Fibroblast of the conjunctiva (primary cell): ENCODE results near the gene BCCIP.

ENCODE experiments used
- DNase-seq: peaks from one replicate; pipeline ENCODE4 v3.0.0-alpha.2; 2010; ENCODE audit warnings: low read depth

The BCCIP gene

DNA sequence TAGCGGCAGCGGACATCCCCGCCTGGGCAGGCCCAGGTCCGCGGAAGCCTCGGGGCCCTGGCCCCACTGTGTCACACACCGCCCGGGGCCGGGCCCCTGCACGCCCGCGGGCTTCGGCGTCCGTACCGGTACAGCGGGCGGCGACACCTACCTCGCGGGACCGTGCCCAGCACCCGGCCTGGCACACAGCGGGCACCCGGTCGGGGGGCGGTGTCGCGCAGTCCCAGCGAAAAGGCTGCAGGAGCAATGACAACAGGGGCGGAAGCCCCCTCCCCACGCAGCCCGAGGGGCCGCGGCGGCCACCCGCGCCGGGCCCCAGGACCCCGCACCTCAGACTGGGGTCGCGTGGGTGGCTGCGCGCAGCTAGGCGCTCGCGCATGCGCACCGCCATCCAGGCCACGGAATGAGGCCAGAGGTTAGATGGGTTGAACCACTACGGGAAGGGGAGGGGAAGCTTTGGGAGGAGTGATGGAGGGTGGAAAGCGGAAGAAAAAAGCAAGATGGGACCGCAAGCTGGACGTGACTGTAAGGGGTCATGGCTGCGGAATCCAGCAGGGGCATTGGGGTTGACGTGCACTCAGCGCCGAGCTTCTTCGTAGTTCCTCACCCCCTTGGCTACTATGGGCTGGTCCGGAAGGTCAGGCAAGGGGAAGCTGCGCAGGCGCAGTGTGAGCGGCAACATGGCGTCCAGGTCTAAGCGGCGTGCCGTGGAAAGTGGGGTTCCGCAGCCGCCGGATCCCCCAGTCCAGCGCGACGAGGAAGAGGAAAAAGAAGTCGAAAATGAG is at the start of gene BCCIP, which contains the start of gene UROS:
Gene BCCIP (plus strand): TSS at position 669 of the 785 bp plus-strand sequence. CDS start 12 bp downstream, at position 681.
Gene UROS (minus strand): TSS at position 381 of the 785 bp plus-strand sequence. CDS start 6,759 bp downstream, outside the sequence.
- DNase-seq = peak; percentile 81

GRCh38 chr10:125773687-125774543 is 49.4 kb upstream of the BCCIP start:
- DNase-seq = no peak

DNA sequence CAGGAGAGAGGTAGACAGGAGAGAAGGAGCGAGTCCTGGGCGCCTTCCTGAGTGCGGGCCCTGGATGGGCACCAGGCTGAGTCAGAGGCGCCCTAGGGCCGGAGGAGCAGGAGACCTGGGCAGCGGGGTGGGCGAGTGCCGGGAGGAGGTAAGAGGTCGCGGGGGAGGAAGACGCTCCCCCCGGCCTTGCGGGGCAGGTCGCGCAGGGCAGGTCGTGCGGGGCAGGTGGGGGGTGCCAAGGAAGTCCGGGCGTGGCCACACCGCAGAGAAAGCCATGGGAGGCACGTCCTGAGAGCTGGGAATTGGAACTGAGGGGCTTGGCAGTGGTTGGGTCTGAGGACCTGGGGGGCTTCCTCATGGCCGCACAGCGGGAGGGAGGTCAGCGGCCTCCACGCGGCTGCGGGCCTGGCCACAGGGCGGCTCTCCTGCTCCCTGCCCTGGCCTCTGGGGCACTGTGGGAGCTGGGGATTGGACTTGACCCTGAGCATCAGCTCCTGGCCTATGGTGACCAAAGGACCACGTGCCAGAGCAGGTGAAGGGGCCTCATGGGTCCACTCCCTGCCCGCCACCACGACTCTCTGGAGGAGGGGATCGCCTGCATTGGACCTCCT is 48.7 kb upstream of the BCCIP start:
- no peak for DNase-seq

DNA sequence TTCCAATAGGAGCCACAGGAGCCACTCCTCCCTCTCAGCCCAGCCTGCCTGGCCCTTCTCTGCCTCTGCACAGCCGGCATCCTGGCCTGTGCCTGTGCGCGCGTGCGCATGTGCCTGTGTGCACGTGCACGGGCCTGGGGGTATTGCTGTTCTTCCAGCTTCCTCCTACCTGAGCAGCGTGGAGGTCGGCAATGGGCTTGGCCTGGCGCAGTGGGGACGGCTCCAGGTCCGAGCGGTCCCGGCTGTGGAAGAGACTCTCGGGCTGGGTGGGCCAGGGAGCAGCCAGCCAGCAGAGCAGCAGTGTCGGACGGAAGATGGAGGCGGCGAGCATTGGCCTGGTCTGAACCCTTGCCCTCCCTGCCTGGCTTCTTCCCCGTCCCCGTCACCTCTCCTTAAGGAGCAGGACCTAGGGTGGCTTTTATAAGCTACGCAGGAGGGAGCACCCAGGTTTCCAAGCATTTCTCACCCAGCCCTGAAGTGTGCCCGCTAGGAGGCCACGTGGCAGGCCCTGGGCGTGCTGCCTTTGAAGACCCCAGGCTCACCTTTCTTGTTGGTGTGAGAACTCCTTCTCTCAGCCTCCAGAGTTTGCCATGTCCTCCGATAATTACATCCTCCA is 47.7 kb upstream of the BCCIP start, which contains the start of gene MMP21:
Gene MMP21 (minus strand): TSS at position 331 of the 616 bp plus-strand sequence. CDS start 0 bp downstream, at position 331.
- no peak for DNase-seq

- DNase-seq = no peak
Measured at GRCh38 chr10:125777806-125778205, 45.5 kb upstream of the BCCIP start.

GRCh38 chr10:125778556-125778955 is 44.8 kb upstream of the BCCIP start:
- DNase-seq = no peak

DNA sequence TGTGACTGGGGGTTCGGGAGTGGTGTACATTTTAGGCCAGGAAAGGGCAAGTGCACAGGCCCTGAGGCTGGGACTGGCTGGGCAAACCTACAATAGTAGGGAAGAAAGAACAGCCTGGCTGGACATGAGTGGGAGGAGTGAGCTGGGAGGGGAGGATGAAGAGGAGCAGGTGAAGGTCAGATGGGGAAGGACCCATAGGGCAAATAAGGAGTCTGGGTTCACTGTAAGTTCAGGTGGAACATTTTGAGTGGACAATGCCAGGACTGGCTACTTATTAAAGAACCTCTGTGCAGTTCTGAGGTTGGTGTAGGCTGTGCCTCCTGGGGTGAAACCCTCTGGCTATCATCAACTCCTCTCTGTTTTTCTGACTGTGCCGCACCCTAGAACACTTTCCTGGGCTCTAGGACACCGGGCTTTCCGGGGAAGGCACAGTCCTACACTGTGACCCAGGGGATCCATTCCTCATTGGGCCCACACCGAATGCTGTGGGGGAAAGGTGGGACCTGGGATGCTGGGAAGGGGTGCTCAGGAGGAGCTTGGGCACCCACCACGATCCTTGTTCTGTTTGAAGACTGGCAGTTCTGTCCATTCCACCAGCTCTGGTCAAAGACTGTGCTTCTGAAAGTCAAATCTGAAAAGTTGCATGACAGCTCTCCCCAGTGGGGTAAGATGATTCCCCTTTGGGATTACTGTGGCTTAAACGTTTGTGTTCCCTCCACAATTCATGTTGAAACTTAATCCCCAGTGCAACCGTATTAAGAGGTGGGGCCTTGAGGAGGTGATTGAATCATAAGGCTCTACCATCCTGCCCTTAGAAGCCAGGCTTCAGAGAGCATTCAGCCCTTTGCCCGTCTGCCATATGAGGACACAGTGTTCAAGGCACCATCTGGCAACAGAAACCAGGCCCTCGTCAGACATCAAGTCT is 43.7 kb upstream of the BCCIP start:
- DNase-seq = no peak

- no peak for DNase-seq
Measured at GRCh38 chr10:125781374-125781773, 42.0 kb upstream of the BCCIP start.

GRCh38 chr10:125782054-125782453 is 41.3 kb upstream of the BCCIP start:
- no peak for DNase-seq

GRCh38 chr10:125782616-125783015 is 40.7 kb upstream of the BCCIP start:
- no peak for DNase-seq

DNA sequence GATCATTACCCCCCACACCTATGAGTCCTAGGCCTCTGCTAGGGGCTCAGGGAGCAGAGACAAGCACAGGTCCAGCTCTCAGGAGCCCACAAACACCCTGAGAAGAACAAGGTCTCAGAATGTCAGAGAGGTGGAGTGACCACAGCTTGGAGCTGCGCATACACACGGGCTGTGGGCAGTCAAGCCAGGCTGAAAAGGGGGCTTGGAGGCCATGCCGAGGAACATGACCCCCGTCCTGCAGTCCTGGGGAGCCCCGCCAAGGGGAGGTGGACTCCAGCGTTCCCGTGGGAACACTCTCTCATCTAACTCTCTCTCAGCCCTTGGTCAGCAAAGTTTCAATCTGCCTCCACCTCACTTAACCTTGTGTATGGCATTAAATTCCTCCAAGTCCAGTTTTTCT is 39.9 kb upstream of the BCCIP start:
- DNase-seq = no peak

DNA sequence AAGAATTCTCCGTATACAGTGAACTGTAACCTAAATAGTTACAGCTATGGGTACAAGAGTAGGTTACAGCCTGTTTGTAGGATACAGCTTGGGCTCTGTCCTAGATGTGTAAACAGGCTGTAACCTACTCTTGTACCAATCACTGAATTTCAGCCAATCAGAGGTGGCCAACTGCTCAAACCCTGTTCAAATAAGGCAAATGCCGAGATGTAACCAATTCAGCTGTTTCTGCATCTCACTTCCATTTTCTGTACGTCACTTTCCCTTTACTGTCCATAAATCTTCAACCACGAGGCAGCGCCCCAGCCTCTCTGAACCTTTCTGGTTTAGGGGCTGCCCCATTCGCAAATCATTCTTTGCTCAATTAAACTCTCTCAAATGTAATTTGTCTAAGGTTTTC is 39.4 kb upstream of the BCCIP start:
- DNase-seq = no peak

DNA sequence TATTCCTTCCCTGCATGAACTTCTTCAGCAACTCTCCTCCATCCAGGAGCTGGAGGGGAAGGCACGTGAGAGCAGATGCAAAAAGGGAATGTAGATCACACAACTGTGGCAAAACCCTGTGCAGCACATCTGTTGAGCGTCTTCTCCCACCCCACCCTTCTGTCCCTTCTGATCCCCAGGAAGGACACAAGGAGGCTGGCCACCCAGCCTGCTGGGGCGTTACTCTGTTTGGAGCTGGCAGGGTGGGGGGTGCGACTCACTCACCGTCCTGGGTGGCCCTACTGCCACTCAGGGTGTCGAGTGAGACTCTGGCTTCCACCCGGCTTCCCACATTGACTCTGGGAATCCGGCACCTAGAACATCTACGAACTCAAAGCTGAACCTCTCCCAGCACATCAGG is 37.6 kb upstream of the BCCIP start:
- no peak for DNase-seq

- no peak for DNase-seq
Measured at GRCh38 chr10:125788156-125789034, 35.0 kb upstream of the BCCIP start.

DNA sequence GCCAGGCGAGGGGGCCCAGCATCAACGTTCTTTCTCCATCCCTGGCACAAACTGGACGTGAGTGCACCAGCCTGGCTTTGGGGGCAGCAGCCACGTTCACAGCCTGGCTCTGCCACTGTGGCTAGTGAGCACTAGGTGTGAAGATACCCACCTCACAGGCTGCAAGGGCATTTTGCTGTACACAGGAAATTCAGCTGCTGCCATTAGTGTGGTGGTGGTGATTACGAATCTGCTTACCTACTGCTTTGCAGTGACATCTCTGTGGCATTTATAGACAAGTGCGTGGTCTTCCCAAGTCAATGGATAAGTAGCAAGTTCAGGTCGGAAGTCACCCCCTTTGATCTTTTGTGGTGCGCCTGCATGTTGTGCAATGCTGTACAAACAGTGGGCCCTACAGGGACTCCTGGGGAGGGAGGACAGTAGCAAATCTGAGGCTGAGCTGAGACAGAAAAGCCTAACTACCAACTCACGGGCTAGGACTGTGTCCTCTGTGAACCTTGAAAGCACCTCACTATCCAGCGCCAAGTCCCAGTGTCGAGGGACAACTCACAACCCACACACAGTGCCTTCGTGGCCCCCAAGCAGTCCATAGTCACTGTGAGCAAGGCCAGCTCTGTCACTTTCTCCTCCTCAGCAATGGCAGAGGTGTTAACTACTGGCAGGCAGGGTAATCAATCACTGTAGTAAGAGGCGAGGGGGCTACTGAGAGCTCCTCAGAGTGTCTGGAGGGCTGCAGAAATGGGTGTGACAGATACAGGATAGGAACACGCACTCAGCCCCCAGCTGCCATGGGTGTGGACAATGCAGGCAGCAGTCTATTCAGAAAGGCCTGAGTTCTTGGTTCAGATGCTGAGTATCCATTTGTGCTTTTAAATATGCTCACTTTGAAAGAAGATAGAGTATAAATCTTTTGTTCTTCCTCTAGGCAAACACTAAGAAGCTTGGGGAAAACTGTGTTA is 30.7 kb upstream of the BCCIP start:
- DNase-seq = no peak

GRCh38 chr10:125795128-125795527 is 28.2 kb upstream of the BCCIP start:
- no peak for DNase-seq

GRCh38 chr10:125795637-125796190 is 27.6 kb upstream of the BCCIP start:
- no peak for DNase-seq

DNA sequence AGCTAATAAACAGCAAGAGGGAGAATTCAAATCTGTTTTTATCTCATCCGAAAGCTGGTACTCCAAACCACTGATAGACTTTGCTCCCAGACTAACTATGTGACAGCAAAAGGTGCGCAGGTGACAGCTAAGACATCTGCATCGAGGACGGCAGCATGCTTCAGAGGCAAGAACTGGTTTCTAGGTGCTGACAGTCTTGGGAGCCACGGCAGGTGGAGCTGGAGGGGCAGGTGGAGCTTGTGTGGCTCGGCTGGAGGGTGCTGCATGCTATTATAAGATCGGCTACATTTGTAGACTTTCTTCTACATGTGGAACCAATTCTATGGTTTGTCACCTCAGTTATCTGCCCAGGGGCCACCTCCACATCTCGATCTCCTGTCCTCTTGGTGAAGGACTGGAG is 25.9 kb upstream of the BCCIP start:
- DNase-seq = no peak
